OCI-LY3 (cell line): ENCODE measurements around the gene MXRA8.

Experiments used
- EZH2phosphoT487 ChIP-seq: fragments of 200-600 bp; shearing (Covaris generic); IDR thresholded peaks from 2 replicates; pipeline ENCODE4 v1.6.1; 2018; ENCODE audit warnings: antibody characterized with exemption, mixed run types, low read depth
- TF ChIP-seq, protein P1 (sequence below): fragments of 200-600, 300-600 bp; sonication (generic); IDR thresholded peaks from 2 replicates; pipeline ENCODE4 v1.5.1; 2014; ENCODE audit warnings: antibody characterized with exemption, low read length, low read depth

GRCh38 chr1:1351511-1352427 is 6.6 kb downstream of the MXRA8 start:
- TF ChIP-seq, protein P1, sequence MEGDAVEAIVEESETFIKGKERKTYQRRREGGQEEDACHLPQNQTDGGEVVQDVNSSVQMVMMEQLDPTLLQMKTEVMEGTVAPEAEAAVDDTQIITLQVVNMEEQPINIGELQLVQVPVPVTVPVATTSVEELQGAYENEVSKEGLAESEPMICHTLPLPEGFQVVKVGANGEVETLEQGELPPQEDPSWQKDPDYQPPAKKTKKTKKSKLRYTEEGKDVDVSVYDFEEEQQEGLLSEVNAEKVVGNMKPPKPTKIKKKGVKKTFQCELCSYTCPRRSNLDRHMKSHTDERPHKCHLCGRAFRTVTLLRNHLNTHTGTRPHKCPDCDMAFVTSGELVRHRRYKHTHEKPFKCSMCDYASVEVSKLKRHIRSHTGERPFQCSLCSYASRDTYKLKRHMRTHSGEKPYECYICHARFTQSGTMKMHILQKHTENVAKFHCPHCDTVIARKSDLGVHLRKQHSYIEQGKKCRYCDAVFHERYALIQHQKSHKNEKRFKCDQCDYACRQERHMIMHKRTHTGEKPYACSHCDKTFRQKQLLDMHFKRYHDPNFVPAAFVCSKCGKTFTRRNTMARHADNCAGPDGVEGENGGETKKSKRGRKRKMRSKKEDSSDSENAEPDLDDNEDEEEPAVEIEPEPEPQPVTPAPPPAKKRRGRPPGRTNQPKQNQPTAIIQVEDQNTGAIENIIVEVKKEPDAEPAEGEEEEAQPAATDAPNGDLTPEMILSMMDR = no peak
- no peak for TF ChIP-seq EZH2phosphoT487
